Epithelial cell of esophagus (primary cell): Measurements from ENCODE around the gene JAG1.
A peak's percentile ranks its signal among the peaks of the same experiment; 100 is the strongest.

Source experiments
- DNase-seq: peaks from one replicate; pipeline ENCODE4 v3.0.0; 2010; ENCODE audit warnings: low read depth
- H3K4me3 ChIP-seq: 2 replicates; pipeline ENCODE4 v1.5.1; 2011; ENCODE audit warnings: mild to moderate bottlenecking, low read length, control low read depth
- CTCF ChIP-seq: IDR thresholded peaks from 2 replicates; pipeline ENCODE4 v1.5.1; 2011; ENCODE audit warnings: low read depth, mild to moderate bottlenecking, low read length, control low read depth, inconsistent platforms; ENCODE audit not compliant: insufficient read depth; ENCODE audit errors: missing control alignments

Gene JAG1

GRCh38 chr20:10674684-10675449, 1.1 kb upstream of the JAG1 start:
- TF ChIP-seq CTCF: peak; percentile 78
- peak; percentile 75 for DNase-seq
- peak overlapping the region; percentile 98 for H3K4me3 ChIP-seq

- TF ChIP-seq CTCF: no peak
- DNase-seq: no peak
These were observed 490 bp downstream of the JAG1 start for GRCh38 chr20:10673176-10673841.

DNA sequence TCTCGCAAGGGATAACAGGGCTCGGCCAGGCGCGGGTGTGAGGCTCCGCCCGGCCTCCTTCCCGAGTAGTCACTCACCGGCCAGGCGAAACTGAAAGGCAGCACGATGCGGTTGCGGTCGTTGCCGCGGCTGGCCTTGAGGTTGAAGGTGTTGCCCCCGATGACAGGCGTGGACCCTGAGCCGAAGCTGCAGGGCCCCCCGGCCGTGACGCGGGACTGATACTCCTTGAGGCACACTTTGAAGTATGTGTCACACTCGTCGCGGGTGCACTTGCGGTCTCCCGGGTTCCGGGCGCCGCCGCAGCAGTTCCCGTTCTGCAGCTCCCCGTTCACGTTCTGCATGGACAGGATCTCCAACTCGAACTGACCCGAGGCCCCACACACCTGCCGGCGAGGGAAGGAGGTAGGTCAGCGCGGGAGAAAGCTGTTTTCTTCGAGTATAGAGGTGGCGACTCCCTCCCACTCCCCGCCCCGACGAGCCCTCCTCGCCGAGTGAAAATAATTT, 1.1 kb downstream of the JAG1 start:
- TF ChIP-seq CTCF: no peak
- H3K4me3 ChIP-seq: peak overlapping the region; percentile 98
- no peak for DNase-seq

More at GRCh38 chr20:10673176-10673841, 490 bp downstream of the JAG1 start:
- H3K4me3 ChIP-seq: peak overlapping the region; percentile 98

DNA sequence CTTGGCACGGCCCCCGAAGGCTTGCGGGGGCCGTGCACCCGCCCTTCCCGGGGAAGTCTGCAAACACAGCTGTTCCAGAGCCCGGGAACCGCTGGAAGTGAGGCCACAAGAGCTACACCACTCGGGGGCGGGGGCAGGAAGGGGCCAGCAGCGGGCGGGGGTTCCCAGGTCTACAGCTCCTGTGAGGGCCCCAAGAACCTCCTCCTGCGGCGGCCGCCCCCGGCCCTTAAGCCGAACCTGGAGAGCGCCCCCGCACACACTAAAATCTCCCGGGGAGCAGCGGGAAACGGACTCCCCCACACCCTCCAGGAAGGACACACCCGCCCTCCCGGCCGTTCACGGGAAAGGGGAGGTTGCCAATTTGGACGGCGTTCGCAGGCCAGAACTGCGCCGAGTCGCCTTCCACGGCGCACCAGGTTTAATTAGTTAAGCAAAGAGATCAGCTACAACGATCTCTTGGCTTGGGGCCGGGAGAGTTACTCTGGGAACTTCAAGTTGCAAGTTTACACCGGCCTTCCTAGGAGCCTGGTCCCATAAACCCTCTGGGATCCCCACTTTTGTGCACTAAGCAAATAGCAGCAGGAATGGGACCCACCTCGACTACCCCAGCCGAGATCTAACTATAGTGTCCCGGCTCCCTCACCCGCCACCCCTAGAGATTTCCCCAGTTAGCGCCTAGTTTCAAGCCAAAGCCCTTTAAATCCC, 1.7 kb downstream of the JAG1 start:
- H3K4me3 ChIP-seq: peak overlapping the region; percentile 98
- TF ChIP-seq CTCF: no peak
- DNase-seq: peak; percentile 30

DNA sequence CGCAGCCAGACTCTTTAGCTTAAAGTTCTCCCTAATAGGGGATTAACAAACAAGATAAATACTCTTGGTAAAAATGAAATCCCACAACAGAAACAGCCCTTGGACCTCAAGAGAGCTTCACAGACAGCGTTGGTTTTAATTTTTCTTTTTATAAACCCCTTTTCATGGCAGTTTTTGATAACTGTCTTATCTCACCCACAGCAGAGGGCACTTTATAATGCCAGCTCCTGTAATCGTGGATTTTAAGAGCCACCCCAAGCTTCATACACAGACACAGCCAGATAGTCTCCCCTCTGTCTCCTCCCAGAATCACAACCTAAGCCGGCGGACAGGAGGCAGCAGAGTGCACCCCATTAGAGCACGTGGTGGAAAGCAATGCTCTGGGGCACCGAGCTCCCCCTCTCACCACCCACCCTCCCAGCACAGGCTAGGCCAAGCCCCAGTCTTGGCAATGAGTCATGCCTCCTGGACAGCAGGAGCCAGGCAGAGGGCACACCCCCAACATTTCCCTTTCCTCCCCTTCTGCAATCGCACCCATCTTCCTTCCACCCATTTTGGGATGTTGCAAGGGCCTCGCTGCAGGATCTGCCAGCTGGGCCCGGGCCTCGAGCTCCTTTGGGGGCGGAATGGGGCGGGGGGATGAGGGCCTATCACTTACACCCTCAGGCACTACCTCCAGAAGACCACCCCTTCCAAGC, 2.4 kb downstream of the JAG1 start:
- TF ChIP-seq CTCF: peak; percentile 79
- peak; percentile 92 for DNase-seq
- H3K4me3 ChIP-seq: peak overlapping the region; percentile 98

DNA sequence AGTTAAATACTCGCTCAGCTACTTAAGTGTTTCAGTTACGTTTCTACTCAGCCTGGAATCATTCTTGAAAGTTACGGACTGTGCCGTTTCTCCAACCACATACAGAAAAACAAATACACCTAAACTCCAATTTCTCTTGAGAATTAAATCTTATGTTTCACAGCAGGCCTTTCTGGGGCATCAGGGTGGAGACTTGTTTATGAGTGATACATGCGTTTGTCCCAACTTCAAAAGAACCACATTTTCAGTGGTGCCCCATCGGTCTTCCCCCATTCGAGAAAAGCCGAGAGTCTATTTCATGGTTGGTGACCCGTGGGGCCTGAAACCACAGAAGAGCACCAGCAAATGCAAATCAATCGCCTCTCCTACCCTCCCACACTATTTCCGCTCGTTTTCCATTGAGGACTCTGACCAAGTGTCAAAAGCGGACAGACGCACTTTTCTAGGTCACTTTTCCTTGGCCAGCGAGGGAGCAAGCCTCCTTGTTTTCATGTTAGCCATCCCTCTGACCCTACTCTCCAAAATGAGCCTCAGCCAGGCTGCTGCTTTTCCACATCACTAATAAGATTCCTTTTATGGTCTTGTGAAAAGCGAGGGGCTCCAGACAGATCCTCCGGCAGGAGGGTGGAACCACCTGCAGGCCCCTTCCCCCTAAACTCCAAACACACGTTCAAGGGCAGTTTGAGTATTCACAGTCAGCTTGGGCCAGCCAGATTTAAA, 3.1 kb downstream of the JAG1 start:
- DNase-seq: no peak
- H3K4me3 ChIP-seq: peak overlapping the region; percentile 98
- TF ChIP-seq CTCF: no peak
